ENCODE data around the gene AFMID.

- TF ChIP-seq, protein P1, sequence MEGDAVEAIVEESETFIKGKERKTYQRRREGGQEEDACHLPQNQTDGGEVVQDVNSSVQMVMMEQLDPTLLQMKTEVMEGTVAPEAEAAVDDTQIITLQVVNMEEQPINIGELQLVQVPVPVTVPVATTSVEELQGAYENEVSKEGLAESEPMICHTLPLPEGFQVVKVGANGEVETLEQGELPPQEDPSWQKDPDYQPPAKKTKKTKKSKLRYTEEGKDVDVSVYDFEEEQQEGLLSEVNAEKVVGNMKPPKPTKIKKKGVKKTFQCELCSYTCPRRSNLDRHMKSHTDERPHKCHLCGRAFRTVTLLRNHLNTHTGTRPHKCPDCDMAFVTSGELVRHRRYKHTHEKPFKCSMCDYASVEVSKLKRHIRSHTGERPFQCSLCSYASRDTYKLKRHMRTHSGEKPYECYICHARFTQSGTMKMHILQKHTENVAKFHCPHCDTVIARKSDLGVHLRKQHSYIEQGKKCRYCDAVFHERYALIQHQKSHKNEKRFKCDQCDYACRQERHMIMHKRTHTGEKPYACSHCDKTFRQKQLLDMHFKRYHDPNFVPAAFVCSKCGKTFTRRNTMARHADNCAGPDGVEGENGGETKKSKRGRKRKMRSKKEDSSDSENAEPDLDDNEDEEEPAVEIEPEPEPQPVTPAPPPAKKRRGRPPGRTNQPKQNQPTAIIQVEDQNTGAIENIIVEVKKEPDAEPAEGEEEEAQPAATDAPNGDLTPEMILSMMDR (conservative IDR thresholded peaks at IDR 0.05 in 1 of 2, IDR thresholded peaks at IDR 0.05 in 1 of 2; ENCODE audit: extremely low read depth in 1 of 2, insufficient read depth in 1 of 2, low read depth in 1 of 2, low read length in 2 of 2) = no peak
- no peak for TF ChIP-seq EZH2 (IDR thresholded peaks at IDR 0.05; ENCODE audit: borderline replicate concordance, low read length)
Measured at GRCh38 chr17:78204387-78205123, 17.4 kb downstream of the AFMID start.
